ENCODE data around the gene METTL25. TPM values are rescaled to one million over a fixed set of nuclear protein-coding genes. Genes with fewer than 3 reads are reported as not detected.

METTL25 gene
- total and polyA plus RNA-seq, 2 of the 8 experiments (the other 6 are each of a cell fraction or from before 2014, with no cell fraction given): 2.4 to 8.3 TPM

GRCh38 chr12:82407481-82407880, 49.2 kb downstream of the METTL25 start:
- Histone ChIP-seq H2AK5ac (ENCODE audit: low read depth, low read length) (no peak overlapping the region), H3K27me3 (replicated peaks in 1 of 4; ENCODE audit: control insufficient read depth in 3 of 4, extremely low read depth in 1 of 4, insufficient read depth in 3 of 4, low read length in 3 of 4) (no peaks in the 10 kb centered on the region), H3K56ac (replicated peaks; ENCODE audit: insufficient read length, low read depth, low read length) (no peak overlapping the region), H4K8ac (ENCODE audit: extremely low read depth, insufficient read depth, low read length) (no peak overlapping the region), H3K23ac (ENCODE audit: insufficient read length) (no peak overlapping the region), H3K4me1 (replicated peaks in 1 of 4; ENCODE audit: control insufficient read depth in 3 of 4, insufficient read depth in 4 of 4, low read length in 3 of 4) (no peaks in the 10 kb centered on the region), H4K5ac (ENCODE audit: insufficient read length, low read depth, low read length) (no peak overlapping the region), H2BK5ac (ENCODE audit: low read depth, low read length) (no peak overlapping the region), H3K79me1 (ENCODE audit: low read depth, low read length) (no peaks in the 10 kb centered on the region), H2AFZ (ENCODE audit: low read length) (no peak overlapping the region), H3K36me3 (ENCODE audit: control insufficient read depth in 2 of 4, insufficient read depth in 4 of 4, low read length in 3 of 4) (no peaks in the 10 kb centered on the region), H3K14ac (ENCODE audit: insufficient read length) (no peak overlapping the region), H3K4me2 (ENCODE audit: insufficient read depth in 1 of 2, low read depth in 2 of 2, low read length in 2 of 2) (no peak overlapping the region), H3K23me2 (ENCODE audit: low read depth, low read length) (no peaks in the 10 kb centered on the region), H4K91ac (replicated peaks; ENCODE audit: insufficient read length, low read length) (no peak overlapping the region), H2BK20ac (ENCODE audit: low read length) (no peak overlapping the region), H2BK12ac (ENCODE audit: low read depth, low read length) (no peak overlapping the region), H4K20me1 (replicated peaks in 1 of 2; ENCODE audit: control insufficient read depth in 1 of 2, insufficient read depth in 2 of 2, low read length in 2 of 2) (no peaks in the 10 kb centered on the region), H3K4me3 (ENCODE audit: extremely low read depth in 1 of 4, insufficient read depth in 2 of 4, low read depth in 3 of 4, low read length in 4 of 4) (no peak overlapping the region), H2BK15ac (ENCODE audit: low read length) (no peak overlapping the region), H3K27ac (ENCODE audit: low read depth, low read length) (no peak overlapping the region), H3K9me3 (ENCODE audit: insufficient read depth in 2 of 2, low read depth in 1 of 2, low read length in 1 of 2) (no peaks in the 10 kb centered on the region), H2BK120ac (replicated peaks; ENCODE audit: low read depth, low read length) (no peak overlapping the region), H3K18ac (ENCODE audit: extremely low read depth, low read length) (no peak overlapping the region), H3K9ac (replicated peaks in 1 of 4; ENCODE audit: extremely low read depth in 1 of 4, low read depth in 3 of 4, low read length in 3 of 4) (no peak overlapping the region), H3K4ac (replicated peaks; ENCODE audit: insufficient read length, low read depth, low read length) (no peak overlapping the region), H3K79me2 (ENCODE audit: control insufficient read depth in 1 of 2, insufficient read depth in 2 of 2, low read length in 2 of 2) (no peaks in the 10 kb centered on the region)
- FAIRE-seq: no peak
- POLR2A ChIA-PET (ENCODE audit: partially characterized antibody): no interaction called here
- CTCF ChIA-PET (ENCODE audit: partially characterized antibody): no interaction called here
- WGBS, 2 experiments (ENCODE audit: extremely low coverage in 1 of 2, insufficient coverage in 1 of 2, insufficient read length in 1 of 2, insufficient replicate concordance in 2 of 2, low coverage in 1 of 2, low lambda C conversion rate in 2 of 2, missing lambda C conversion rate in 1 of 2): 93% methylated on average over 5 of the region's 5 CpGs; no CpG with 5 or more reads in 1 of the 2 experiments
- no peak for DNase-seq (ENCODE audit: low read depth in 1 of 2, low spot score in 2 of 2)
- TF ChIP-seq ZNF274 (IDR thresholded peaks at IDR 0.05; ENCODE audit: borderline replicate concordance, extremely low read depth, low read length) (no peak), NRF1 (IDR thresholded peaks at IDR 0.05; ENCODE audit: low read depth, low read length) (no peak), FOSL1 (IDR thresholded peaks at IDR 0.05; ENCODE audit: insufficient read depth, low read depth, low read length) (no peak), SIRT6 (IDR thresholded peaks at IDR 0.05; ENCODE audit: low read length) (no peak), RXRA (IDR thresholded peaks at IDR 0.05; ENCODE audit: insufficient read depth, low read depth, low read length) (no peak), JUND (IDR thresholded peaks at IDR 0.05; ENCODE audit: low read length) (no peak), ATF3 (IDR thresholded peaks at IDR 0.05; ENCODE audit: insufficient read depth, low read depth, low read length) (no peak), POU5F1 (IDR thresholded peaks at IDR 0.05; ENCODE audit: low read depth, low read length) (no peak), BRCA1 (IDR thresholded peaks at IDR 0.05; ENCODE audit: low read depth, low read length) (no peak), KDM5A (IDR thresholded peaks at IDR 0.05; ENCODE audit: low read length) (no peak), TAF7 (optimal IDR thresholded peaks at IDR 0.05; ENCODE audit: borderline replicate concordance, low read depth, low read length) (no peak), SP1 (IDR thresholded peaks at IDR 0.05; ENCODE audit: low read depth, low read length) (no peak), ASH2L (IDR thresholded peaks at IDR 0.05; ENCODE audit: low read length) (no peak), TBP (IDR thresholded peaks at IDR 0.05; ENCODE audit: low read depth, low read length) (no peak)
